MV-4-11 (cell line): ENCODE data around the gene LYL1.

Source experiments
- DNase-seq: peaks from one replicate; lab custom pipeline; 2025; lab: John Stamatoyannopoulos, UW

LYL1 gene

GRCh38 chr19:13073263-13073662, 29.4 kb downstream of the LYL1 start:
- DNase-seq: no peak

- DNase-seq: no peak
Measured at GRCh38 chr19:13072188-13072908, 30.3 kb downstream of the LYL1 start.

GRCh38 chr19:13071444-13072187, 31.0 kb downstream of the LYL1 start:
- no peak for DNase-seq

- DNase-seq: no peak
Measured at GRCh38 chr19:13070425-13071140, 32.1 kb downstream of the LYL1 start.

- no peak for DNase-seq
Measured at GRCh38 chr19:13069415-13070359, 33.0 kb downstream of the LYL1 start.

GRCh38 chr19:13068085-13068846, 34.4 kb downstream of the LYL1 start:
- DNase-seq: no peak

- no peak for DNase-seq
Measured at GRCh38 chr19:13066933-13067807, 35.5 kb downstream of the LYL1 start.

- DNase-seq: peak; percentile 48
Measured at GRCh38 chr19:13066226-13066625, 36.4 kb downstream of the LYL1 start.

- no peak for DNase-seq
Measured at GRCh38 chr19:13064092-13064489, 38.6 kb downstream of the LYL1 start.

GRCh38 chr19:13063461-13064091, 39.1 kb downstream of the LYL1 start:
- DNase-seq: no peak

GRCh38 chr19:13062317-13062716, 40.3 kb downstream of the LYL1 start:
- DNase-seq: no peak

- DNase-seq: peak; percentile 67
Measured at GRCh38 chr19:13060964-13061927, 41.4 kb downstream of the LYL1 start.

- no peak for DNase-seq
Measured at GRCh38 chr19:13060233-13060963, 42.3 kb downstream of the LYL1 start.

GRCh38 chr19:13058951-13059660, 43.6 kb downstream of the LYL1 start:
- DNase-seq: no peak

GRCh38 chr19:13057744-13058143, 44.9 kb downstream of the LYL1 start:
- no peak for DNase-seq

- DNase-seq: no peak
Measured at GRCh38 chr19:13057147-13057572, 45.5 kb downstream of the LYL1 start.
